HepG2 (cell line): ENCODE data around the gene ZNF683. TPM values are rescaled to one million over a fixed set of nuclear protein-coding genes. Genes with fewer than 3 reads are reported as not detected.

ENCODE experiments used
- ATAC-seq: fragments of 200-7000 bp; cut with Tn5 transposase; 3 replicates; pipeline ENCODE4 v1.9.1; 2020; ENCODE audit warnings: mild to moderate bottlenecking, moderate library complexity
- BruUV-seq: library from RNA; stranded (reverse); fragments of 400-500 nt; replicated peaks from 2 replicates; lab custom pipeline; 2021; lab: Mats Ljungman, UMichigan
- CTCF ChIA-PET: fragments of 300-600 bp; formaldehyde crosslinking; extraction: SDS; loops from one replicate; lab custom pipeline; 2021; ENCODE audit warnings: low total read pairs, inconsistent platforms, low intra/inter-chr PET ratio; lab: Yijun Ruan, JAX
- POLR2A ChIA-PET: fragments of 350-600 bp; sonication (Branson Sonifier 250); formaldehyde crosslinking; loops from one replicate; lab custom pipeline; 2020; ENCODE audit warnings: antibody characterized with exemption, inconsistent platforms; lab: Yijun Ruan, JAX
- DNase-seq: peaks from one replicate; pipeline ENCODE4 v3.0.0-alpha.2; 2015; ENCODE audit warnings: low spot score
- FAIRE-seq: peaks from 3 replicates; lab custom pipeline; 2011; peaks lifted over from hg19 to GRCh38; lab: Jason Lieb, UNC
- H2AFZ ChIP-seq: one replicate; pipeline ENCODE4 v1.6.1; 2011; ENCODE audit warnings: low read length, inconsistent platforms
- H3K27ac ChIP-seq: fragments of 300-600 bp; 3 replicates; pipeline ENCODE4 v1.8.0; 2011; ENCODE audit warnings: mixed run types, mild to moderate bottlenecking, mixed read lengths, low read length, inconsistent platforms; ENCODE audit not compliant: insufficient read depth; ENCODE audit errors: extremely low read length
- H3K27me3 ChIP-seq, 2 experiments: fragments of 200-600 bp in 1 of 2; 2 replicates in 1 of 2; 3 replicates in 1 of 2; pipeline versions ENCODE4 v1.6.0 to v1.8.0; 2011; ENCODE audit warnings: low read length in 2 of 2, mild to moderate bottlenecking in 2 of 2, moderate library complexity in 2 of 2, inconsistent platforms in 1 of 2; ENCODE audit not compliant: insufficient read depth in 2 of 2, control insufficient read depth in 1 of 2
- H3K36me3 ChIP-seq, 2 experiments: fragments of 200-600 bp in 1 of 2; replicated peaks in 1 of 2; 2 replicates in 1 of 2; 3 replicates in 1 of 2; pipeline versions ENCODE4 v1.5.1 to v1.8.0; 2011; ENCODE audit warnings: low read length in 2 of 2, inconsistent platforms in 1 of 2; ENCODE audit not compliant: insufficient read depth in 2 of 2, control insufficient read depth in 1 of 2
- H3K4me1 ChIP-seq: 2 replicates; pipeline ENCODE4 v1.5.1; 2012; ENCODE audit warnings: low read length, inconsistent platforms; ENCODE audit not compliant: insufficient read depth
- H3K4me2 ChIP-seq: 2 replicates; pipeline ENCODE4 v1.6.0; 2011; ENCODE audit warnings: low read depth, low read length, inconsistent platforms
- H3K4me3 ChIP-seq, 3 experiments: fragments of 200-600 bp in 1 of 3; sonication (generic), shearing (Covaris generic) in 1 of 3; replicated peaks in 1 of 3; 2 replicates each; pipeline ENCODE4 v1.5.1; 2011 to 2016; ENCODE audit warnings: low read length in 3 of 3, inconsistent platforms in 2 of 3, low read depth in 2 of 3, mild to moderate bottlenecking in 2 of 3, control low read depth in 1 of 3, mixed read lengths in 1 of 3; ENCODE audit not compliant: insufficient read depth in 1 of 3
- H3K79me2 ChIP-seq: one replicate; pipeline ENCODE4 v1.6.1; 2011; ENCODE audit warnings: low read length, inconsistent platforms; ENCODE audit not compliant: insufficient read depth
- H3K9ac ChIP-seq: 2 replicates; pipeline ENCODE4 v1.6.0; 2011; ENCODE audit warnings: mild to moderate bottlenecking, low read depth, low read length, inconsistent platforms; ENCODE audit not compliant: insufficient read depth
- H3K9me3 ChIP-seq: 2 replicates; pipeline ENCODE4 v1.5.1; 2012; ENCODE audit warnings: mild to moderate bottlenecking, low read length
- H4K20me1 ChIP-seq: 2 replicates; pipeline ENCODE4 v1.6.0; 2011; ENCODE audit warnings: inconsistent platforms, mild to moderate bottlenecking, low read length, moderate library complexity; ENCODE audit not compliant: insufficient read depth
- AGO2 ChIP-seq: fragments of 200-400 bp; formaldehyde crosslinking; optimal IDR thresholded peaks from 2 replicates; pipeline ENCODE3; 2017; ENCODE audit warnings: mild to moderate bottlenecking, low read depth, low read length, moderate library complexity
- EEA1 ChIP-seq: sonication (generic); formaldehyde crosslinking; IDR thresholded peaks from 2 replicates; pipeline ENCODE4 v1.5.1; 2020; ENCODE audit warnings: mild to moderate bottlenecking, missing genetic modification reagents, borderline replicate concordance
- HMG20A ChIP-seq: IDR thresholded peaks from 2 replicates; pipeline ENCODE4 v1.6.1; 2016; ENCODE audit warnings: borderline replicate concordance
- HNRNPL ChIP-seq: fragments of 200-400 bp; formaldehyde crosslinking; IDR thresholded peaks from 2 replicates; pipeline ENCODE4 v1.6.1; 2017; ENCODE audit warnings: mild to moderate bottlenecking, low read depth, low read length
- MAF1 ChIP-seq: sonication (generic); formaldehyde crosslinking; IDR thresholded peaks from 2 replicates; pipeline ENCODE4 v1.5.0; 2020; ENCODE audit warnings: missing genetic modification reagents, borderline replicate concordance
- TP53 ChIP-seq: sonication (generic); formaldehyde crosslinking; conservative IDR thresholded peaks from 2 replicates; pipeline ENCODE4 v1.4.0; 2020; ENCODE audit warnings: missing genetic modification reagents
- ZNF768 ChIP-seq: sonication (generic); formaldehyde crosslinking; IDR thresholded peaks from 2 replicates; pipeline ENCODE4 v1.4.0; 2020; ENCODE audit warnings: missing genetic modification reagents
- WGBS: methylation state at CpG from one replicate; pipeline ENCODE4 v1.1.6; 2017; ENCODE audit warnings: low lambda C conversion rate; 5-methylcytosine and 5-hydroxymethylcytosine counted together
- in situ Hi-C: cut with HindIII; loops from 2 replicates; pipeline ENCODE4 v1.10.0; 2017; ENCODE audit warnings: low pct_unique_long_range_greater_than_20kb; ENCODE audit not compliant: extremely low pct_ligation_motif_present
- intact Hi-C: fragments of 100-400 bp; cut with micrococcal nuclease; formaldehyde crosslinking; loops from one replicate; pipeline ENCODE4 v1.10.0; 2022; ENCODE audit not compliant: unreplicated experiment
- polyA plus RNA-seq, 8 experiments: library from polyadenylated mRNA; depleted of rRNA in 3 of 8; stranded (reverse) in 7 of 8; unstranded in 1 of 8; fragments of >200 nt; fragmentation: Illumina TruSeq in 4 of 8; extraction: Trizol in 4 of 8; gene quantifications; 2 replicates each; pipeline versions ENCODE4 v1.2.1 to v1.2.3, GENCODE V29; 2011 to 2016; ENCODE audit warnings: low read depth in 4 of 8, missing spikeins in 1 of 8, mixed read lengths in 1 of 8; ENCODE audit not compliant: insufficient read depth in 1 of 8
- total RNA-seq, 5 experiments: library from RNA; depleted of rRNA; stranded (reverse); fragments of >200 nt; fragmentation: Illumina TruSeq; extraction: Trizol; gene quantifications; 2 replicates each; pipeline ENCODE4 v1.2.3, GENCODE V29; 2016; ENCODE audit warnings: low read depth in 1 of 5
- TF ChIP-seq, protein P1 (sequence below): sonication (generic); formaldehyde crosslinking; IDR thresholded peaks from 2 replicates; pipeline ENCODE4 v1.5.1; 2020; ENCODE audit warnings: mild to moderate bottlenecking, missing genetic modification reagents, moderate library complexity
- TF ChIP-seq, protein P2 (sequence below), 2 experiments: sonication (generic) in 1 of 2; formaldehyde crosslinking in 1 of 2; IDR thresholded peaks; 2 replicates each; pipeline versions ENCODE4 v1.4.0 to v1.6.1; 2018 to 2020; ENCODE audit warnings: missing genetic modification reagents in 2 of 2, borderline replicate concordance in 1 of 2, low read depth in 1 of 2, mild to moderate bottlenecking in 1 of 2, missing biosample characterization in 1 of 2

ZNF683 gene
- total and polyA plus RNA-seq, 2 of the 13 experiments (the other 11 are each of a cell fraction or from before 2014, with no cell fraction given), result not detected

DNA sequence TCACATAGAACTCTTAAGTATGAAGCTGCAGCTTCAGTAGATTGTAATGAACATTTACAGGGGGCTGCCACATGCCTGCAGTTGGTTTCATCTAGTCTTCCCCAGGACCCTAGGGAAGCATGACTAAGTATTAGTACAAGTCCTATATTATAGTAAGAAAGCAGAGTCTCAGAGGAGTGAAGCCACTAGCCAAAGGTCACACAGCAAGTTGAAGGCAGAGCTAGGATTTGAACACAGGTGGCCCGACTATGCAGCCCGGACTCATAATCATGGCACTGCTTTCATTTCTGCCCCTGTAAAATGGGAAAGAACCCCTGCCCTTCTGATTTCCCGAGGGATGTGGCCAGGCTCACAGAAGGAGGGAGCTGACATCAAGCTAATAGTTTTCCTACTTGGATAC is 10.2 kb downstream of the ZNF683 start:
- H3K4me3 ChIP-seq, result no peak overlapping the region
- no peaks in the 10 kb centered on the region for H4K20me1 ChIP-seq
- no peak overlapping the region for H3K9ac ChIP-seq
- TF ChIP-seq ZNF768 (peak; percentile 76), EEA1 (no peak)
- DNase-seq (no peak), ATAC-seq (no peak), FAIRE-seq (no peak)
- H3K4me2 ChIP-seq, result no peak overlapping the region
- no peaks in the 10 kb centered on the region for H3K79me2 ChIP-seq
- intact Hi-C loops (loop anchor here (2.0 kb wide), 1 partner anchor 42 kb away; no protein-coding TSS in a partner anchor), in situ Hi-C loops (loop anchor here (5.0 kb wide), 2 partner anchors 40 to 75 kb away; no protein-coding TSS in a partner anchor)
- no peaks in the 10 kb centered on the region for H3K9me3 ChIP-seq
- no peak overlapping the region for H3K27ac ChIP-seq
- no peak overlapping the region for H2AFZ ChIP-seq
- no TSS peak for BruUV-seq
- ChIA-PET POLR2A (interaction anchor here (1.0 to 1.9 kb wide), 2 partner anchors 10 to 12 kb away, joined by 4 to 13 read pairs; no protein-coding TSS in a partner anchor), CTCF (interaction anchor here (2.6 to 4.0 kb wide), 3 partner anchors 34 to 77 kb away, joined by 12 to 51 read pairs (median 26); no protein-coding TSS in a partner anchor)
- H3K27me3 ChIP-seq, result no peaks in the 10 kb centered on the region
- peaks cover 72% of the 10 kb centered on the region for H3K4me1 ChIP-seq
- 94% methylated on average over 3 of the region's 3 CpGs for WGBS
- H3K36me3 ChIP-seq, result no peaks in the 10 kb centered on the region

DNA sequence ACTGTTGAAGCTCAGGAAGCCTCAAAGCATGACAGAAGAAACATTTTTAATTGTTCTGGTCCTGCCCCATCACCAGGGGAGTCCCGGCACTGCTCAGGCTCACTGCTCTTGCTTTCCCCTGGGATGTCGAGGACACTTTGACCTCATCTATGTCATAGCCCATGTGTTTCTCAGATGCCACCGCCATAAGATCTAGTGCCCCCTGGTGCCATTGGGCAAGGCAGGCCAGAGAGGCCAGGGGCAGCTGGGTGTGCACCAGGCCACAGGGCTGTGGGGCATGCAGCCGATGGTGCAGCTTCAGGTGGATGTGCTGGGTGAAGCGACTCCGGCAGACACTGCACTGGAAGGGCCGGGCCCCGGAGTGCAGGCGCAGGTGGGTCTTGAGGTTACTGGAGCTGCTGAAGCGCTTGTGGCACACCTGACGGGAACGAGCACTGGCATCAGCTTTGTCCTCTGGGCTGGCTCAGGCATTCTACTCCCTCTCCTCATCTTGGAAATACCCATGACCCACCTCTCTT is 10.9 kb downstream of the ZNF683 start:
- POLR2A ChIA-PET, result interaction anchor here (1.9 kb wide), 1 partner anchor 11 kb away, joined by 13 read pairs; no protein-coding TSS in a partner anchor
- H3K27ac ChIP-seq, result no peak overlapping the region

More for the DNA sequence above, 10.9 kb downstream of the ZNF683 start:
- peaks cover 78% of the 10 kb centered on the region for H3K4me1 ChIP-seq
- no peak overlapping the region for H3K4me3 ChIP-seq
- intact Hi-C loops (loop anchor here (2.0 kb wide), 1 partner anchor 41 kb away; no protein-coding TSS in a partner anchor), in situ Hi-C loops (loop anchor here (5.0 kb wide), 2 partner anchors 39 to 74 kb away; no protein-coding TSS in a partner anchor)
- BruUV-seq, result no TSS peak
- no peak for DNase-seq
- WGBS, result 84% methylated on average over 12 of the region's 12 CpGs
- CTCF ChIA-PET, result interaction anchor here (3.0 to 4.0 kb wide), 2 partner anchors 40 to 76 kb away, joined by 26 to 51 read pairs; no protein-coding TSS in a partner anchor
- no peaks in the 10 kb centered on the region for H4K20me1 ChIP-seq
- no peak for TF ChIP-seq MAF1 (CRISPR knock-in tag)
- no peak for TF ChIP-seq HMG20A
- TF ChIP-seq AGO2, result no peak
- TF ChIP-seq, protein P1, sequence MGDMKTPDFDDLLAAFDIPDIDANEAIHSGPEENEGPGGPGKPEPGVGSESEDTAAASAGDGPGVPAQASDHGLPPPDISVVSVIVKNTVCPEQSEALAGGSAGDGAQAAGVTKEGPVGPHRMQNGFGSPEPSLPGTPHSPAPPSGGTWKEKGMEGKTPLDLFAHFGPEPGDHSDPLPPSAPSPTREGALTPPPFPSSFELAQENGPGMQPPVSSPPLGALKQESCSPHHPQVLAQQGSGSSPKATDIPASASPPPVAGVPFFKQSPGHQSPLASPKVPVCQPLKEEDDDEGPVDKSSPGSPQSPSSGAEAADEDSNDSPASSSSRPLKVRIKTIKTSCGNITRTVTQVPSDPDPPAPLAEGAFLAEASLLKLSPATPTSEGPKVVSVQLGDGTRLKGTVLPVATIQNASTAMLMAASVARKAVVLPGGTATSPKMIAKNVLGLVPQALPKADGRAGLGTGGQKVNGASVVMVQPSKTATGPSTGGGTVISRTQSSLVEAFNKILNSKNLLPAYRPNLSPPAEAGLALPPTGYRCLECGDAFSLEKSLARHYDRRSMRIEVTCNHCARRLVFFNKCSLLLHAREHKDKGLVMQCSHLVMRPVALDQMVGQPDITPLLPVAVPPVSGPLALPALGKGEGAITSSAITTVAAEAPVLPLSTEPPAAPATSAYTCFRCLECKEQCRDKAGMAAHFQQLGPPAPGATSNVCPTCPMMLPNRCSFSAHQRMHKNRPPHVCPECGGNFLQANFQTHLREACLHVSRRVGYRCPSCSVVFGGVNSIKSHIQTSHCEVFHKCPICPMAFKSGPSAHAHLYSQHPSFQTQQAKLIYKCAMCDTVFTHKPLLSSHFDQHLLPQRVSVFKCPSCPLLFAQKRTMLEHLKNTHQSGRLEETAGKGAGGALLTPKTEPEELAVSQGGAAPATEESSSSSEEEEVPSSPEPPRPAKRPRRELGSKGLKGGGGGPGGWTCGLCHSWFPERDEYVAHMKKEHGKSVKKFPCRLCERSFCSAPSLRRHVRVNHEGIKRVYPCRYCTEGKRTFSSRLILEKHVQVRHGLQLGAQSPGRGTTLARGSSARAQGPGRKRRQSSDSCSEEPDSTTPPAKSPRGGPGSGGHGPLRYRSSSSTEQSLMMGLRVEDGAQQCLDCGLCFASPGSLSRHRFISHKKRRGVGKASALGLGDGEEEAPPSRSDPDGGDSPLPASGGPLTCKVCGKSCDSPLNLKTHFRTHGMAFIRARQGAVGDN (CRISPR knock-in tag), result peak; percentile 36; the same call in 1 of the 2 replicates
- TF ChIP-seq HNRNPL, result peak; percentile 59; the same call in 1 of the 2 replicates
- TF ChIP-seq, protein P2, sequence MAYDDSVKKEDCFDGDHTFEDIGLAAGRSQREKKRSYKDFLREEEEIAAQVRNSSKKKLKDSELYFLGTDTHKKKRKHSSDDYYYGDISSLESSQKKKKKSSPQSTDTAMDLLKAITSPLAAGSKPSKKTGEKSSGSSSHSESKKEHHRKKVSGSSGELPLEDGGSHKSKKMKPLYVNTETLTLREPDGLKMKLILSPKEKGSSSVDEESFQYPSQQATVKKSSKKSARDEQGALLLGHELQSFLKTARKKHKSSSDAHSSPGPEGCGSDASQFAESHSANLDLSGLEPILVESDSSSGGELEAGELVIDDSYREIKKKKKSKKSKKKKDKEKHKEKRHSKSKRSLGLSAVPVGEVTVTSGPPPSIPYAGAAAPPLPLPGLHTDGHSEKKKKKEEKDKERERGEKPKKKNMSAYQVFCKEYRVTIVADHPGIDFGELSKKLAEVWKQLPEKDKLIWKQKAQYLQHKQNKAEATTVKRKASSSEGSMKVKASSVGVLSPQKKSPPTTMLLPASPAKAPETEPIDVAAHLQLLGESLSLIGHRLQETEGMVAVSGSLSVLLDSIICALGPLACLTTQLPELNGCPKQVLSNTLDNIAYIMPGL (CRISPR knock-in tag; IDR thresholded peaks at IDR 0.05; ENCODE audit: borderline replicate concordance in 1 of 2, low read depth in 1 of 2), result no peak
- no peak for TF ChIP-seq TP53
- no peak overlapping the region for H3K4me2 ChIP-seq
- no peaks in the 10 kb centered on the region for H3K36me3 ChIP-seq
- FAIRE-seq, result no peak
- no peak overlapping the region for H3K9ac ChIP-seq
- ATAC-seq, result no peak
- no peaks in the 10 kb centered on the region for H3K27me3 ChIP-seq
- H3K79me2 ChIP-seq, result no peaks in the 10 kb centered on the region
- H3K9me3 ChIP-seq, result no peaks in the 10 kb centered on the region
- H2AFZ ChIP-seq, result no peak overlapping the region
